Fibroblast of mammary gland (primary cell): ENCODE results near the gene COL27A1.

ENCODE experiments used
- DNase-seq: peaks from one replicate; pipeline ENCODE4 v3.0.0-alpha.2; 2010; ENCODE audit warnings: low read depth
- H3K4me3 ChIP-seq: 2 replicates; pipeline ENCODE4 v1.5.1; 2011; ENCODE audit warnings: low read depth, mild to moderate bottlenecking, low read length, moderate library complexity; ENCODE audit not compliant: control insufficient read depth
- TF ChIP-seq, protein P1 (sequence below): conservative IDR thresholded peaks from 2 replicates; pipeline ENCODE4 v1.5.1; 2011; ENCODE audit warnings: low read depth, low read length, inconsistent platforms; ENCODE audit not compliant: control insufficient read depth, insufficient read depth

Gene COL27A1

DNA sequence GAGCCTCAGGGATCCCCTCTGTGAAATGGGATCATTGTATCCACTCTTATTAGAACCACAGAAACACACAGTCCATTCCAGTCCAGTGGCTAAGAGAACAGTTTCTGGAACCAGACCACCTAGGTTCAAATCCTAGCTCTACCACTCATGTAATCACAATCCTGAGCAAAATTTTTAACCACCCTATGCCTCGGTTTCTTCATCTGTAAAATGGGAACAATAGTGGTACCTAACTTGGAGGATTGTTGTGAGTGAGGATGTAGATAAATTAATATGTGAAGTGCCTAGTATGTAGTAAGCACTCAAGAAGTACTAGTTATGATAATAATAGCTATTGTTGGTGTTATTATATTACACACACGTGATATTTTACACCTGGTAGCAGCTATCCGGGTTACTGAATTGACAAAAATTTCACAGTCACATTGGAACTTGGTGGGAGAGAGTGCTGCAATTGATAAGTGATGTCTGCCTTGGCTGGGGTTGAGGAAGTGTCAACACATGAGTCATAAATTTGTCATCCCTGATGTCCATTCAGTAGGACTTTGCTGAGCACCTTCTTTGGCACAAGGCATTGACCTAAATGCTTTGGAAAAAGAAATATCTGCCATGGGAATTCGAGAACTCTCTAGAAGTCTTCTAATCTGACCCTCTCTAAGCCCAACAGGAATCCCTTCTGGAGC is 68.4 kb downstream of the COL27A1 start:
- DNase-seq, result peak; percentile 84
- TF ChIP-seq, protein P1, sequence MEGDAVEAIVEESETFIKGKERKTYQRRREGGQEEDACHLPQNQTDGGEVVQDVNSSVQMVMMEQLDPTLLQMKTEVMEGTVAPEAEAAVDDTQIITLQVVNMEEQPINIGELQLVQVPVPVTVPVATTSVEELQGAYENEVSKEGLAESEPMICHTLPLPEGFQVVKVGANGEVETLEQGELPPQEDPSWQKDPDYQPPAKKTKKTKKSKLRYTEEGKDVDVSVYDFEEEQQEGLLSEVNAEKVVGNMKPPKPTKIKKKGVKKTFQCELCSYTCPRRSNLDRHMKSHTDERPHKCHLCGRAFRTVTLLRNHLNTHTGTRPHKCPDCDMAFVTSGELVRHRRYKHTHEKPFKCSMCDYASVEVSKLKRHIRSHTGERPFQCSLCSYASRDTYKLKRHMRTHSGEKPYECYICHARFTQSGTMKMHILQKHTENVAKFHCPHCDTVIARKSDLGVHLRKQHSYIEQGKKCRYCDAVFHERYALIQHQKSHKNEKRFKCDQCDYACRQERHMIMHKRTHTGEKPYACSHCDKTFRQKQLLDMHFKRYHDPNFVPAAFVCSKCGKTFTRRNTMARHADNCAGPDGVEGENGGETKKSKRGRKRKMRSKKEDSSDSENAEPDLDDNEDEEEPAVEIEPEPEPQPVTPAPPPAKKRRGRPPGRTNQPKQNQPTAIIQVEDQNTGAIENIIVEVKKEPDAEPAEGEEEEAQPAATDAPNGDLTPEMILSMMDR, result no peak

DNA sequence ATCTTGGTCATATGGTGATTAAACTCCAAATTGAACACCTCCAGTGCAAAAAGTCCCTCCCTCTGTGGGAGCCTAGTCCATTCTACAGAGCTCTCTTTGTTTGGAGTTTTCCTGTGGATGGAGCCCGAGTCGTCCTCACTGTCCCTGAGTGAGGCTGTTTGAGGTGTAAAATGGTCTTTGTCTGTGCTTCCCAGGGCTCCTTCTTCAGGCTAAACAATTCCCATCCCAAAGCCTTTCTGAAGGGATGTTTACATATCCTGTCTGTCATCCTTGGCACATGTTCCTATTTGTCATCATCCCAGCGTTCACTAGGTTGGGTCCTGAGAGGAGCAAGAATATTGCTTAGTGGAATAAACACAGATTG is 68.9 kb downstream of the COL27A1 start:
- DNase-seq, result peak; percentile 89
- H3K4me3 ChIP-seq, result no peak overlapping the region
- TF ChIP-seq, protein P1, result no peak

More for the DNA sequence above, 68.4 kb downstream of the COL27A1 start:
- H3K4me3 ChIP-seq, result no peak overlapping the region

DNA sequence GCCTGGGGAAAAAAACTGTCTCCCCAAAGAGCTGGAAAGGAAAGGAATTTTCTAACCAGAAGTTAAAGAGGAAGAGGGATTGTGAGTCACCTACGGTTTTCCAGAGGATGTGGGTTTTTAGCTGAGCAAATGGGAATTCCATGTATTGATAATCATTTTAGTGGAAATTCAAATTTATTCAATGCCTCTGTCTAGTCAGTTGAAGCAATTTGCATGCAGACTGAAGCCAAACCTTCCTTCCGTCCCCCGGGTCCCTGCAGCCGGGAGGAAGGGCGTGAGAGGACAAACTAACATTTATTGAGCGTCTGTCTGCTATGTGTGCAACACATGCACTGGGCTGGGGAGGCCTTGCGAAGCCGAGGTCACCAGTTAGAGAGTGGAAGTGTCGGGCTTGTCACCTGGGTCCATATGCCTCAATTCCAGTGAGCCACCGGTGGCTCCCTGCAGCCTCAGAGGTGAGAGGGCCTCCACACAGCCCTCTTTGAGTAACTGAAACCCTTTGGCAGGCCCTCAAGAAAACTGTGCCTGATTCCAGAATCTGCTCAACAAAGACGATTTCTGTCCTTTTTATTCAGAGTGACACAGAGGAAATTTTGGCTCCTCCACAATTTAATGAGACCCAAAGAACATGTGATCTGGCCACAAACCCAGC is 70.3 kb downstream of the COL27A1 start:
- TF ChIP-seq, protein P1, result no peak
- no peak overlapping the region for H3K4me3 ChIP-seq
- DNase-seq, result peak; percentile 74

DNA sequence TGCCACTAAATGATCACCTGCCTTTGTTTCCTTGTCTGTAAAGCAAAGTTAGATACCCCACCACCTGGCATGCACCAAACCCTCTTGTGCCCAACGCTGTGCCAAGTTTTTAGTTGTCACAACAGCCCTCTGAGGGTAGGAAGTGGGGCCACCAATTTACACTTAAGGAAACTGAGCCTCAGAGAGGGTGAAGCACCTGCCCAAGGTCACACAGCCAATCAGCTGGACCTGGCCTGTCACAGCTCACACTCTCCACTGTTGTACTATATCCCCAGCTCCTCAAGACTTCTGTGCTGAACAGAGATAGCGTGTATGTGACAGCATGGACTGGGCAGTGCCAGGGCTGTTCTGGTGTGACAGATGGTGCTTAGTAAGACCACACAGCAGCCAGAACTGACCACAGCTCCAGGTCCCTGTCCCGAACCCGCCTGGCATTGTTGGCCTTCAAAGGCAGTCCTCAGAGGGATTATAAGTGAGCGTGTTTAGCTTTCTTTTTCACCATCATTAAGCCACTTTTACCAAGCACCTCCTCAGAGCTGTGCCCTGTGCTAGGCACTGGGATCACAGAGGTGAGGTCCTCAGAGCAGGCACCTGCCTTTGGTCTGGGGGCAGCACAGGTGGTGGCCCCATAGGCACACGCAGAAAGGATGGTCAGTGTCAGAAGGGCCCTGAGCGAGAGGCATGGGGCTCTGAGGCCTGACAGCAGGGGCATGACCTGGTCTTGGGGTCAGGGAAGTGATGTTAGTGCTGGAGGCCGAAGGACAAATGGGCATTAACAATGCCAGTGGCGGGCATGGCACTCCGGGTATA is 71.1 kb downstream of the COL27A1 start:
- TF ChIP-seq, protein P1, result no peak
- H3K4me3 ChIP-seq, result no peak overlapping the region
- DNase-seq, result no peak

DNA sequence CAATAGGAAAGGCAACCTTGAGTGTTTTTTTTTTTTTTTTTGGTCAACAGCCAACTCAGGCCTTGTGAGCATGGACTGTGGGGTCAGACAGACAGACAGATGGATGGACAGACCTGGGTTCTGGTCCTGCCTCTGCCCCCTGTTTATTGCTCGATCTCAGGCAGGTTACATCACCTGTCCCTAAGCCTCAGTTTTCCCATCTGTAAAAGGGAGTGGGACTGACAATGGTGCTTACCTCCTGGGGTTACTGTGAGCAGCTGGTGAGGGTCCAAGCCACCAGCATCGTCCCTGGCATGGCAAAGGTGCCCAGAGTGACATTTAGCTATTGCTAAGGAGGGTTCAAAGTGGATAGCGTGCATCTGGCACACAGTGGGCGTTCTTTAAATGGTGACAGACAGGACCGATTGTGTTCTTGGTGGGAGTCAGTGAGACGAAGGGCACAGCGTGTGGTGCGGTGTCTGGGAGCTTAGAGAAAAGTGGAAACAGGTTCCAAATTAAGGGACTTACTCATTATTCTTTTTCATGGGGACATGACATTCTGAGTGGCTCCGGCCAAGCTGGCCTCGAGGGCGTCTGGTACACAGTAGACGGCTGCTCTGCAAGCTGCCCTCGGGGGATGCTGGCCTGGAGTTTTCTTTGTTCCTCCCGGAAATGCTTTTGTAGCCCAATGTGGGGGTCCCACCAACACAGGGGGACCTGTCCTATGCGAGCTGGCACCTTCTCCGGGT is 72.1 kb downstream of the COL27A1 start:
- TF ChIP-seq, protein P1, result no peak
- no peak for DNase-seq

More for the DNA sequence above, 72.1 kb downstream of the COL27A1 start:
- H3K4me3 ChIP-seq, result no peak overlapping the region
